Activated CD8-positive, alpha-beta memory T cell treated with anti-CD3 and anti-CD28 coated beads, Interleukin-2, amount 10 ng/mL, durations not matched to agents 7 days and 5 days (primary cell): Measurements from ENCODE around the gene BBX. TPM values are rescaled to one million over a fixed set of nuclear protein-coding genes. Genes with fewer than 3 reads are reported as not detected.

Experiments
- ATAC-seq: fragments of 150-1000 bp; cut with Tn5 transposase; one replicate; pipeline ENCODE4 v1.10.0; 2021; ENCODE audit warnings: moderate library complexity
- CTCF ChIA-PET: fragments of 350-600 bp; sonication (Branson Sonifier 250); formaldehyde crosslinking; loops from one replicate; lab custom pipeline; 2021; ENCODE audit warnings: antibody characterized with exemption; lab: Charles Lee
- DNase-seq: peaks from one replicate; pipeline ENCODE4 v3.0.0-alpha.2; 2020
- H3K27ac Mint-ChIP-seq: one replicate; pipeline ENCODE4 v1.8.0; 2021; ENCODE audit warnings: mild to moderate bottlenecking, mixed read lengths
- H3K27me3 Mint-ChIP-seq: one replicate; pipeline ENCODE4 v1.8.0; 2021; ENCODE audit warnings: mixed read lengths
- H3K36me3 Mint-ChIP-seq: one replicate; pipeline ENCODE4 v1.8.0; 2021; ENCODE audit warnings: mild to moderate bottlenecking, mixed read lengths
- H3K4me1 Mint-ChIP-seq: one replicate; pipeline ENCODE4 v1.8.0; 2021; ENCODE audit warnings: mixed read lengths
- H3K4me3 Mint-ChIP-seq: one replicate; pipeline ENCODE4 v1.8.0; 2021; ENCODE audit warnings: mild to moderate bottlenecking, moderate library complexity, mixed read lengths
- H3K9me3 Mint-ChIP-seq: one replicate; pipeline ENCODE4 v1.8.0; 2022; ENCODE audit warnings: low read depth, mixed read lengths
- total RNA-seq, 2 experiments: library from RNA; stranded (reverse); gene quantifications; one replicate each; pipeline ENCODE4 v1.2.3, GENCODE V29; 2021

Gene BBX
- total RNA-seq, 2 experiments from 2014 or later, result 37.0 to 39.4 TPM

DNA sequence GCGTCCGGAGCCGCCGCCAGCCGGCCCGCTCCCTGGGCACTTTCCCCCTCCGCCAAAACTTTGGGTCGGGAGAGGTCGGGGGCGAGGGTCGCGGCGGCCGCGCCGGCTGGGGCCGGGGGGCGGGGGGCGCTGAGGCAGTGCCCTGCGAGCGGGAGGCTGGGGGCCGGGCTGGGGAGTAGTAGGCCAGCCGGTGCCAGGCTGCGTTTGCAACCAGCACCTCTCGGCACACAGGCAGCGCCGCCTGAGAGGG is 452 bp downstream of the BBX start:
- Mint-ChIP-seq H3K9me3 (no peaks in the 10 kb centered on the region), H3K36me3 (peaks cover 13% of the 10 kb centered on the region), H3K27ac (peak overlapping the region; percentile 94), H3K4me1 (peaks cover 28% of the 10 kb centered on the region), H3K27me3 (no peaks in the 10 kb centered on the region), H3K4me3 (peak overlapping the region; percentile 90)
- ATAC-seq (peak; percentile 35), DNase-seq (no peak)
- CTCF ChIA-PET, result interaction anchor here (1.0 kb wide), 1 partner anchor 251 kb away, joined by 4 read pairs; no protein-coding TSS in a partner anchor

DNA sequence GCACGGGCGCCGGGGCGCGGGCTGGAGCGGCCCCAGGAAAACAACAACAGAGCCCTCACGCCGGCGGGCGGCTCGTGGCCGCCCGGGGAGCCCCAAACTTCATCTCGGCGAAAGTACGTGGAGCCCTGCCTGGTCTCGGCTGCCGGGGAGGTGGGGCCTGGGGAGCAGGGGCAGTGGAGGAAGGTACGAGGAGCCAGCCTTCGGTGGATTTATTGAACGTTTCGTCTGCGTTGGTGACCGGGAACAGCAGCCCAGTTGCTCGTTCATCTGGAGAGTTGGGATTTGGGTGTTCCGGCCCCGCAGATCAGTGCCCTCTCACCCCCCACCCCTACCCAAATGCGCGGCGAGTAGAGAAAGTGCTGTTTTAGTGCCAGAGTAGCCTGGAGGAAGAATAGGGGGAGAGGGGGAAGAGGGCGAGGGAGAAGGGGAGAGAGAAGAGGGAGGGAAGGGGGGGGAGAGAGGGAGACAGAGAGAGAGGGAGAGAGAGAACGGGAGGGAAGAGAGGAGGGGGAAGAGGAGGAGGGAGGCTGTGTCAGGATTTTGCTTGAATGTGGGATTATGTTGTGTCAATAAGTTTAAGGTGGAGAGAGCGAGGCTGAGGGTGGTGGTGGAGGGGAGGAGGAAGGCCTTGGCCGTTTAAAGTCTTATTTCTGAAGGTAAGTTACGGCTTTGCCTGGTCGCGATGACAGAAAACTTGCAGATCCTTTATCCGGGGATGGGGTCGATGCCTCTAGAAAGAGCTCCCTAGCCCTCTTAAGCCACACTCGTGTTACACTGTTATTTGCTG is 970 bp downstream of the BBX start:
- peak overlapping the region; percentile 90 for H3K4me3 Mint-ChIP-seq
- CTCF ChIA-PET, result interaction anchor here (0.8 to 1.4 kb wide), 4 partner anchors 9 to 288 kb away, joined by 3 to 4 read pairs (median 4); no protein-coding TSS in a partner anchor
- H3K27me3 Mint-ChIP-seq, result no peaks in the 10 kb centered on the region
- DNase-seq (peak; percentile 67), ATAC-seq (peak; percentile 31)
- H3K36me3 Mint-ChIP-seq, result peaks cover 13% of the 10 kb centered on the region
- H3K27ac Mint-ChIP-seq, result peak overlapping the region; percentile 96
- no peaks in the 10 kb centered on the region for H3K9me3 Mint-ChIP-seq
- peaks cover 28% of the 10 kb centered on the region for H3K4me1 Mint-ChIP-seq

DNA sequence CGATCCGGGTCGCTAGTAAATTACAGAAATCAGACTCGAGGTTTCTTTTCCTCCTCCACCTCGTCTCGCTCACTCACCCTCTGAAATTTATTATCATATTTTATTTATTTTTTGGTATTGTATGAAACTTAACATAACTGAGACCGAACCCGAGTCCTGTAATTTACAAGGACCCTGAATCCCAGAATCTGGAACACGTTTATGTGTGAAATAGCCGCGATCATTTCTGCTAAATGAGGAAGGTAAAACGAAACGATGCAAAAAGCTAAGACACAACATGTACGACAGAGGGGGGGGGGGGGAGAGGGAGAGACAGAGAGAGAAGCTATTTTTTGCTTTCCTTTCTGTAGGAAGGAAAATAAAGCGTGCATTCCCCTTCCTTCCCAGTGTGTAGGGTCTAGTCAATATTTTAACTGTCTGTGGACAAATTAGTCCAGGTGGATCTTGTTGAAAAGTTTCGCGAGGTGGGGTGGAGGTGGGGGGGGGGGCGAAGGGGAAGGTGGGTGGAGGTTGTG is 1.6 kb downstream of the BBX start:
- CTCF ChIA-PET, result interaction anchor here (0.8 to 1.4 kb wide), 4 partner anchors 9 to 288 kb away, joined by 3 to 4 read pairs (median 4); no protein-coding TSS in a partner anchor
- peak overlapping the region; percentile 90 for H3K4me3 Mint-ChIP-seq
- no peak for DNase-seq

DNA sequence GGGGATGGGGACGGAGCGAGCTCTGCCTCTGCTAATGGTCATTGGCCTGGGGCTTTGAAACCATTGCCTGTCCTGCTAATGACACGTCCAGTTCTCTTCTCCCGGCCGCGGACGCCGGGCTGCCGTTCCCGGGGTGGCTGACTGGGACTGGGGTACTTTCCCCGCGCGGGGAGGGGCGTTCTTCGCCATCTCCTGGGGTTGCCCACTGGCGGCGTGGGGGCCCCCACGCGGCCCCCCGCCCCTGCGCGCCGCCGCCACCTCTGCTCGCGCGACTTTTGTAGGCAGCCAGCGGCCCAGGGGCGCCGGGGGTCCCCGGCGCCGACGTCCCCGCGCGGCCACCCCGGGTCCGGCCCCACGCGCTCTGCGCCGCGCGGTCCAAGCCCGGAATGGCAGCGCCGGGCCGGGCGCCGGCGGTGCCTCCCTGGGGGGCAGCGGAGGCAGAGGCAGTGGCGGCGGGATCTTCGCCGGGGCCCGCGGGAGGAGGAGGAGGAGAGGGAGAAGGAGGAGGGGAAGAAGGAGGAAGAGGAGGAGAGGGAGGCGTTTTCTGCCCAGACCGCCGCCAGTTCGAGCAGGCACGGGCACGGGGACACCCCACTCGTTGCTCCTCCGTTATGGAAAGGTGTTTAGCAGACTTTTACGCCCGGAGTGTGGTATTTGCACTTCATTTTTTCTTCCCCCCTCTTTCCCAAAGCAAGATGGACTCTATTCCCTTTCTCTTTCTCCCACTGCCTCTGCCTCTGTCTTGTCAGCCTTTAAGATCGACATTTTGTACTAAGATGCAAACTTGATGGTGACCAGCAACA is 2.3 kb downstream of the BBX start:
- no peaks in the 10 kb centered on the region for H3K9me3 Mint-ChIP-seq
- CTCF ChIA-PET, result interaction anchor here (0.9 to 1.4 kb wide), 4 partner anchors 11 to 289 kb away, joined by 3 to 4 read pairs (median 4); no protein-coding TSS in a partner anchor
- DNase-seq (peak; percentile 47), ATAC-seq (peak; percentile 18)
- H3K36me3 Mint-ChIP-seq, result peaks cover 14% of the 10 kb centered on the region
- peak overlapping the region; percentile 96 for H3K27ac Mint-ChIP-seq
- H3K4me3 Mint-ChIP-seq, result peak overlapping the region; percentile 90
- no peaks in the 10 kb centered on the region for H3K27me3 Mint-ChIP-seq
- peaks cover 28% of the 10 kb centered on the region for H3K4me1 Mint-ChIP-seq

More for the DNA sequence above, 1.6 kb downstream of the BBX start:
- Mint-ChIP-seq H3K27ac (peak overlapping the region; percentile 96), H3K9me3 (no peaks in the 10 kb centered on the region), H3K27me3 (no peaks in the 10 kb centered on the region), H3K4me1 (peaks cover 28% of the 10 kb centered on the region), H3K36me3 (peaks cover 13% of the 10 kb centered on the region)
- no peak for ATAC-seq

DNA sequence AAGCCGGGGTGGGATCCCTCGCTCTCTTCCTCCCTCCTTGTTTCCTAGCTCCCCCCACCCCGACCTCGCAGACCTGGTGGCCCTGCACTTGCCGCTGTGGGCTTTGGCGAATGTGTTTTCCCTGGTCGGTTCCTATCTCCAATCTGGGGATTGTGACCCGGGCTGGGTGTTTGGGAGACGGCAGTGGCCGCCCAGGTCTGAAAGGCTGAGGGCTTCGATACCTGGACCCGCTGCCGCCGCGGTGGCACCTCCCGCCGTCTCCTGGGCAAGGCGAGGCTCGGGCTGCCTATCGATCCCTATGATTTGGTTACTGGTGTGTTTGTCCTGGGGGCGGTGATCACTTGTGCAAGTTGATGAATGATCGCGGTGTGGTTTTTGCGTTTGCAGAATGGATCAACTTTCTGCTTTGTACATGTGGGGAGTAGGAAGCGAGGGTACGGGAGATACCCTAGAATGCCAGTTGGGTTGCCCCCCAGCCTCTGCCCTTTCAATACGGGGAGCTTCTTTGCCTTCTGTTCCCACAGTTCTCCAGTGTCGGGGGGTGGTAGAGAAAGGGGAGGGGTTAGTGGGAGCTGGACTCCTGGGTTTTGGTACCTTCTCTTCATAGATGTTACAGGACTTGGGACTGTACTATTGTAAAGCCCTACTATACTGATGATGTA is 3.0 kb downstream of the BBX start:
- H3K27me3 Mint-ChIP-seq, result no peaks in the 10 kb centered on the region
- ATAC-seq (no peak), DNase-seq (peak; percentile 42)
- H3K4me1 Mint-ChIP-seq, result peaks cover 28% of the 10 kb centered on the region
- peaks cover 14% of the 10 kb centered on the region for H3K36me3 Mint-ChIP-seq
- H3K4me3 Mint-ChIP-seq, result peak overlapping the region; percentile 89
- H3K27ac Mint-ChIP-seq, result peak overlapping the region; percentile 81
- no peaks in the 10 kb centered on the region for H3K9me3 Mint-ChIP-seq
- CTCF ChIA-PET, result interaction anchor here (1.1 kb wide), 1 partner anchor 95 kb away, joined by 3 read pairs; no protein-coding TSS in a partner anchor

GRCh38 chr3:107531917-107532469 is 9.2 kb downstream of the BBX start:
- Mint-ChIP-seq H3K27me3 (no peaks in the 10 kb centered on the region), H3K4me1 (peaks cover 4% of the 10 kb centered on the region), H3K9me3 (no peaks in the 10 kb centered on the region), H3K27ac (no peak overlapping the region), H3K36me3 (peaks cover 15% of the 10 kb centered on the region), H3K4me3 (no peak overlapping the region)
- ATAC-seq (no peak), DNase-seq (no peak)
- CTCF ChIA-PET, result no interaction called here

DNA sequence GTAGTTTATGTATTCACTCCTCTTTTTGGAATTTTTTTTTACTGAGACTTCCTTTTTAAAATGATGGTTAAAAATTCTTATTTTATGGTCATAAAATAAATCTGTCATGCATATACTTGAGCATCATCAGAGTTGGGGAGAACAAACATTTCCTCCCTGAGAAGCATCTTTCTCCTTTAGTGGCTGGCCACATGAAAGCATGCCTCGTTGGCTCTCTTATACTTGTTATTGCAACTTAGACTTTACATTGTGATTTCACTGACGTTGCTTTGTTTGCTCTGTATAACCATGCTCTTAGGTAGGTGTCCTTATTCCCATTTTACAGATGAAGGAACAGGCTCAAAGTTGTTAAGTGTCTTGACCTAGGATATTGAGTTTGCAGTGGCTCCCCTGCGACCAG is 18.1 kb downstream of the BBX start:
- CTCF ChIA-PET, result no interaction called here
- DNase-seq (no peak), ATAC-seq (no peak)
- peaks cover 2% of the 10 kb centered on the region for H3K4me1 Mint-ChIP-seq
- H3K36me3 Mint-ChIP-seq, result peaks cover 7% of the 10 kb centered on the region
- no peak overlapping the region for H3K4me3 Mint-ChIP-seq
- H3K27me3 Mint-ChIP-seq, result no peaks in the 10 kb centered on the region
- H3K9me3 Mint-ChIP-seq, result no peaks in the 10 kb centered on the region
- no peak overlapping the region for H3K27ac Mint-ChIP-seq

DNA sequence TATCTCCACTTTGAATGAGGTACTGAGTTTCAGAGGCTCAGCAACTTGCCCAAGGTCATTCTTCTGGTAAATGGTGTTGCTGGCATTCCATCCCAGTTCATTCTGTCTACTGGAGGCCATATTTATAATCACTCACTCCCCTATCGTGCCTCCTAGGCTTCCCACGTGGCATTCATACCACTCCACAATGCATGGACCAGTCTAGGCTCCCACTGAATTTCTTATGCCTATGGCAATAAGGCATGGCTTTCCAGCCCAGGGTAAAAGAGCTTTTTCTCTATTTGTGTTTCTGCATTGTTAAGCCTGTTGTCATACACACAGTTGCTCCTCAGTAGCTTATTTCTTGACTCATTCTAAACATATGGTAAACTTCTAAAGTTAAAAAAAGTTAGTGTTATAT is 19.9 kb downstream of the BBX start:
- CTCF ChIA-PET, result interaction anchor here (1.0 to 1.3 kb wide), 2 partner anchors 112 to 271 kb away, joined by 3 to 6 read pairs; no protein-coding TSS in a partner anchor
- peaks cover 8% of the 10 kb centered on the region for H3K36me3 Mint-ChIP-seq
- no peaks in the 10 kb centered on the region for H3K9me3 Mint-ChIP-seq
- H3K4me1 Mint-ChIP-seq, result peaks cover 2% of the 10 kb centered on the region
- H3K27ac Mint-ChIP-seq, result no peak overlapping the region
- H3K27me3 Mint-ChIP-seq, result no peaks in the 10 kb centered on the region
- no peak for DNase-seq
- no peak for ATAC-seq
- H3K4me3 Mint-ChIP-seq, result no peak overlapping the region

DNA sequence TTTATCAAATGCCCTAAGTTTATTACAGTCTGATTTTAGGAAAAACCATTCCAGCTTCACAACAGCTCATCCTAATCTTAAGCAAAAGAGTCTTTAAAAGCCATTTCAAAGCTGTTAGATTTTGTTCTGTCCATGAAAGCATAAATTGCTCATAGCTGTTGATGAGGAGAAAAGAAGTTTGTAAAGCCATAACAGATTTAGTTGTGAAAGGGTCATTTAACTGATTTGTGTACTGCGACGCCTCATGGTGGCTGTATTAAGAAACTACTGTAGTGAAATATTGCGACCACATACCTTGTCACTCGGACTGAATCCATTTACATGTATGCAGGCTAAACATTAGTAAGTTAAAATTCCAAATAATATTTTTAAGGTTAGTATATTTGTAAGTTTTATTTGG is 20.9 kb downstream of the BBX start:
- DNase-seq (no peak), ATAC-seq (no peak)
- Mint-ChIP-seq H3K9me3 (no peaks in the 10 kb centered on the region), H3K4me3 (no peak overlapping the region), H3K36me3 (peaks cover 13% of the 10 kb centered on the region), H3K4me1 (peaks cover 2% of the 10 kb centered on the region), H3K27ac (no peak overlapping the region), H3K27me3 (no peaks in the 10 kb centered on the region)
- CTCF ChIA-PET, result interaction anchor here (1.0 to 1.3 kb wide), 2 partner anchors 113 to 272 kb away, joined by 3 to 6 read pairs; no protein-coding TSS in a partner anchor

- Mint-ChIP-seq H3K27me3 (no peaks in the 10 kb centered on the region), H3K9me3 (no peaks in the 10 kb centered on the region), H3K4me1 (peaks cover 2% of the 10 kb centered on the region), H3K4me3 (no peak overlapping the region), H3K27ac (no peak overlapping the region), H3K36me3 (peaks cover 21% of the 10 kb centered on the region)
- CTCF ChIA-PET, result no interaction called here
- ATAC-seq (no peak), DNase-seq (no peak)
These were observed 22.9 kb downstream of the BBX start for GRCh38 chr3:107545680-107546120.

GRCh38 chr3:107548601-107549000 is 25.8 kb downstream of the BBX start:
- no peak for ATAC-seq
- Mint-ChIP-seq H3K27me3 (no peaks in the 10 kb centered on the region), H3K27ac (no peak overlapping the region), H3K9me3 (no peaks in the 10 kb centered on the region), H3K36me3 (peaks cover 20% of the 10 kb centered on the region), H3K4me1 (peaks cover 2% of the 10 kb centered on the region), H3K4me3 (no peak overlapping the region)
- no peak for DNase-seq
- CTCF ChIA-PET, result interaction anchor here (1.0 kb wide), 1 partner anchor 312 kb away, joined by 3 read pairs; no protein-coding TSS in a partner anchor

GRCh38 chr3:107555359-107555758 is 32.6 kb downstream of the BBX start:
- no peak for ATAC-seq
- H3K4me3 Mint-ChIP-seq, result no peak overlapping the region
- CTCF ChIA-PET, result no interaction called here

More at GRCh38 chr3:107555359-107555758, 32.6 kb downstream of the BBX start:
- Mint-ChIP-seq H3K36me3 (no peaks in the 10 kb centered on the region), H3K27me3 (no peaks in the 10 kb centered on the region), H3K9me3 (no peaks in the 10 kb centered on the region), H3K27ac (no peak overlapping the region), H3K4me1 (no peaks in the 10 kb centered on the region)
- no peak for DNase-seq
